KOPT-K1 (cell line): ENCODE data around the gene AREL1.
"Not testable (repeated sequence)": the region's sequence is repeated elsewhere in the genome, so short reads cannot be mapped to it uniquely, and the experiment has no call there.

Source experiments
- H3K27ac ChIP-seq: fragments of 200-600 bp; sonication (generic); 2 replicates; pipeline ENCODE4 v1.5.1; 2016; ENCODE audit warnings: antibody characterized with exemption, mild to moderate bottlenecking, low read depth, low read length; ENCODE audit not compliant: poor library complexity, severe bottlenecking
- H3K36me3 ChIP-seq: fragments of 200-600 bp; sonication (generic); 2 replicates; pipeline ENCODE4 v1.5.1; 2017; ENCODE audit warnings: antibody characterized with exemption, mild to moderate bottlenecking, low read length, moderate library complexity; ENCODE audit not compliant: insufficient read depth
- H3K9me3 ChIP-seq: fragments of 200-600 bp; sonication (generic); 2 replicates; pipeline ENCODE4 v1.5.1; 2017; ENCODE audit warnings: antibody characterized with exemption, low read length, mild to moderate bottlenecking; ENCODE audit not compliant: insufficient read depth, poor library complexity, severe bottlenecking

AREL1 gene, protein sequence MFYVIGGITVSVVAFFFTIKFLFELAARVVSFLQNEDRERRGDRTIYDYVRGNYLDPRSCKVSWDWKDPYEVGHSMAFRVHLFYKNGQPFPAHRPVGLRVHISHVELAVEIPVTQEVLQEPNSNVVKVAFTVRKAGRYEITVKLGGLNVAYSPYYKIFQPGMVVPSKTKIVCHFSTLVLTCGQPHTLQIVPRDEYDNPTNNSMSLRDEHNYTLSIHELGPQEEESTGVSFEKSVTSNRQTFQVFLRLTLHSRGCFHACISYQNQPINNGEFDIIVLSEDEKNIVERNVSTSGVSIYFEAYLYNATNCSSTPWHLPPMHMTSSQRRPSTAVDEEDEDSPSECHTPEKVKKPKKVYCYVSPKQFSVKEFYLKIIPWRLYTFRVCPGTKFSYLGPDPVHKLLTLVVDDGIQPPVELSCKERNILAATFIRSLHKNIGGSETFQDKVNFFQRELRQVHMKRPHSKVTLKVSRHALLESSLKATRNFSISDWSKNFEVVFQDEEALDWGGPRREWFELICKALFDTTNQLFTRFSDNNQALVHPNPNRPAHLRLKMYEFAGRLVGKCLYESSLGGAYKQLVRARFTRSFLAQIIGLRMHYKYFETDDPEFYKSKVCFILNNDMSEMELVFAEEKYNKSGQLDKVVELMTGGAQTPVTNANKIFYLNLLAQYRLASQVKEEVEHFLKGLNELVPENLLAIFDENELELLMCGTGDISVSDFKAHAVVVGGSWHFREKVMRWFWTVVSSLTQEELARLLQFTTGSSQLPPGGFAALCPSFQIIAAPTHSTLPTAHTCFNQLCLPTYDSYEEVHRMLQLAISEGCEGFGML

DNA sequence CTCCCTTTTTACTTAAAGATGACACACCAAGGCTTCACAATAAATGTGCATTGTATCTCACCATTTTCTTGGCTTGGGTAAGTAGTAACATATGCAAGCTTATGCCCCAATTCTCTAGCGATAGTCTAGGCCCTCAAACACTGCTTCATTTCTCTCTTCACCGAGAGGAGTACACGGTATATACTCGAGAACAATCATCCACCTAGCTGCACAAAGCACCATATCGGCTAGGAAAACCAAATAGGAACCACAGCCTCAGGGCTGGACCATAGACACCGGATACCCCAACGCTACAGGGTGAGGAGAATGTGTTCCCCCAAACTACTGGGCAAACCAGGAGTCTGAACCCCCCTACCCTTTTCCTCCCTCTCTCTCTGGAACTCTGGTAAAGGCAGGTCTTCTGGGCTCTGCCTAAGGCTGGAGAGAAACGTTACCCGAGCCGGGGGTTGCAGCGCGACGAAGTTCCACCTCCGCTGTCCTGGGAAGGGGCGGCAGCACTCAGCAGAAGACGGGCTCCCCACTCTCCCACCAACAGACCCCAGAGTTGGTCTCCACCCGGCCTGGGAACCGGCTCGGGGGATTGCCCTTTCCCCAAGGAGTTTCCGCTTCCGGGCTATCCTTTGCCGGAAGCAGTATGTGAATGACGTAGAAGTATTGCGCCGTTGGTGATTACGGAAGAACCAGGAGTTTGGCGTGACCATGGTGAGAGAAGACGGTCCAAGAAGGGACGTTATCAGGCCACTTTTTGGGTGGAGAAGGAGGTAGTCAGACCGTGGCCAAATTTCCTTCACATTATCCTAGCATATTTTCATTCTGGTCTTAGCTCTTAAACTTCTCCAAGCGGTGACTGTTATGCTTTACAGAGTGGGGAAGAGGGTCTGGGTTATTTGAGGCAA is at the start of gene AREL1, which contains the start of gene FCF1:
Gene AREL1 (minus strand): TSS at position 582 of the 896 bp plus-strand sequence. CDS start 27,465 bp downstream, outside the sequence.
Gene FCF1 (plus strand): TSS at position 646 of the 896 bp plus-strand sequence. CDS start 54 bp downstream, at position 700.
- peak within 1 kb of the TSS; percentile 65 for H3K27ac ChIP-seq
- peaks cover 31% of the 10 kb centered on the region for H3K36me3 ChIP-seq
- no peaks in the 10 kb centered on the region for H3K9me3 ChIP-seq

DNA sequence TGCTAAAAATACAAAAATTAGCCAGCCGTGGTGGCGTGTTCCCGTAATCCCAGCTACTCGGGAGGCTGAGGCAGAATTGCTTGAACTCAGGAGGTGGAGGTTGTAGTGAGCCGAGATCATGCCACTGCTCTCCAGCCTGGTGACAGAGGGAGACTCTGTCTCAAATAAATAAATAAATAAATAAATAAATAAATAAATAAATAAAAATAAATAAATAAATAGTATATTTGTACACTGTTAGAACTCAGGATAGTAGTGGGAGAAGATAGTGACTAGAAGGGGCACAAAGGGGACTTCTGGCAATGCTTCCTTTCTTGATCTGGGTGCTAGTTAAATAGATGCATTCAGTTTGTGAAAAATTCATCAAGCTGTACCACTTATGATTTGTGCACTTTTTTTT is 45.6 kb upstream of the AREL1 start:
- not testable (repeated sequence) for H3K36me3 ChIP-seq, H3K27ac ChIP-seq, H3K9me3 ChIP-seq

DNA sequence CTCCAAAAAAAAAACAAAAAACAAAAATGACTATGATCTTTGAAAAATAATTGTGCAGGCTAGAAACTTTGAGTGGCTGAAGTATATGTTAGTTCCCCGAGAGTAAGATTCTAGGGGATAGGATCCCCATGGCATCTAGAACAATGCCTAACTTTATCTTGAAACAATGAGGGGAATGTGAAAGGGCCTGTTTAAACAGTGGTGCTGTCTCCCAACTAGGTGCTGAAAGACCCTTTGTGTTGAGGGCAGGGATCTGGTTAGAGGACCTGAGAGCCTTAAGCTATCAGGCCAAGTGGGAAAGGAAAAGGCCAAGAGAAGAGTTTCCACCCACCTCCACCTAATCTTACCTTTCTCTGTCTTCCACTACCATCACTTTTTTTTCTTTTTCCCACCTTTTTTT is 43.4 kb upstream of the AREL1 start:
- Histone ChIP-seq H3K9me3 (peaks cover 17% of the 10 kb centered on the region), H3K36me3 (no peaks in the 10 kb centered on the region), H3K27ac (no peak overlapping the region)

DNA sequence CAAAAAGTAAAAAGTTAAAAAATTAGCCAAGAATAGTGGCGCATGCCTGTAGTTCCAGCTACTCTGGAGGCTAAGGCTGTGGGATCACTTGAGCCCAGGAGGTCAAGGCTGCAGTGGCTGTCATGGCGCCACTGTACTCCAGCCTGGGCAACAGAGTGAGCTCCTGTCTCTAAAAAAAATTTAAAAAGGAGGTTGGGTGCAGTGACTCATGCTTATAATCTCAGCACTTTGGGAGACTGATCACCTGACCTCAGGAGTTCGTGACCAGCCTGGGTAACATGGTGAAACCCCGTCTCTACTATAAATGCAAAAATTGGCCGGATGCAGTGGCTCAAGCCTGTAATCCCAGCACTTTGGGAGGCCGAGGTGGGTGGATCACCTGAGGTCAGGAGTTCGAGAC is 42.0 kb upstream of the AREL1 start:
- H3K27ac ChIP-seq, result no peak overlapping the region

DNA sequence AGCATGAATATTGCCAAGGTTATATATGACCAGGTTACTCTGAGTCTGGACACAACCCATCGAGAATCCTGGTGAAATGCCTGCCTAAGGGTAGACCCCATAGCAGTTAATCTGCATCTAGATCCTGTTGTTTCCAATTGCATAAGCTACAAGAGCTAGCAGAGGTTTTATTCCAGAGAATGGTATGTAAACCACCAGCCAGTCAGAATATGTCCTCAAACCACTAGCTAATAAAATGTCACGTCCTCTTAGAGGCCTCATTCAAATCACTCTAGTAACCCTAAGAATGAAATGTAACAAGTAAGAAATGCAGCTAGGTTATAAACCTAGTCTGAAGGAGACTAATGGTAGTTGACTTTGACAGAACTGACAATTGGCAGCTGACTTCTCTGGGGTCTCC is 41.3 kb upstream of the AREL1 start:
- Histone ChIP-seq H3K9me3 (peaks cover 17% of the 10 kb centered on the region), H3K27ac (no peak overlapping the region), H3K36me3 (no peaks in the 10 kb centered on the region)

More for the DNA sequence above, 42.0 kb upstream of the AREL1 start:
- Histone ChIP-seq H3K9me3 (peaks cover 17% of the 10 kb centered on the region), H3K36me3 (no peaks in the 10 kb centered on the region)

DNA sequence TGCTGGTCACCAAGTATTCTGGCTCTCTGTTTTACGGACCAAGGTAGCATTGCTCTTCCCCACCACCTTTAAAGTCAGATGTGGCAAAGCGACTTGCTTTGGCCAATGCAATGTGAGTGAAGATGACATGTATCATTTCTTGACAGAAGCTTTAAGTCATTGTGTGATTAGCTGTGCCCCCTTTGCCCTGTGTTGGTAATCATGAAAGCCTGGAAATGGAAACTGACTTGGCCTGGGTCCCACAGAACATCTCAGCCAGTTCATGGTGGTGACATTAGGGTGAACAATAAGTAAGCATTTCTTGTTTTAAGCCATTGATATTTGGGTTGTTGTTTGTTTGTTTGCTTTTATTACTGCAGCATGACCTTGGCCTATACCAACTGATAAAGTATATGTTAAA is 34.4 kb upstream of the AREL1 start:
- Histone ChIP-seq H3K27ac (no peak overlapping the region), H3K36me3 (no peaks in the 10 kb centered on the region), H3K9me3 (peaks cover 5% of the 10 kb centered on the region)

DNA sequence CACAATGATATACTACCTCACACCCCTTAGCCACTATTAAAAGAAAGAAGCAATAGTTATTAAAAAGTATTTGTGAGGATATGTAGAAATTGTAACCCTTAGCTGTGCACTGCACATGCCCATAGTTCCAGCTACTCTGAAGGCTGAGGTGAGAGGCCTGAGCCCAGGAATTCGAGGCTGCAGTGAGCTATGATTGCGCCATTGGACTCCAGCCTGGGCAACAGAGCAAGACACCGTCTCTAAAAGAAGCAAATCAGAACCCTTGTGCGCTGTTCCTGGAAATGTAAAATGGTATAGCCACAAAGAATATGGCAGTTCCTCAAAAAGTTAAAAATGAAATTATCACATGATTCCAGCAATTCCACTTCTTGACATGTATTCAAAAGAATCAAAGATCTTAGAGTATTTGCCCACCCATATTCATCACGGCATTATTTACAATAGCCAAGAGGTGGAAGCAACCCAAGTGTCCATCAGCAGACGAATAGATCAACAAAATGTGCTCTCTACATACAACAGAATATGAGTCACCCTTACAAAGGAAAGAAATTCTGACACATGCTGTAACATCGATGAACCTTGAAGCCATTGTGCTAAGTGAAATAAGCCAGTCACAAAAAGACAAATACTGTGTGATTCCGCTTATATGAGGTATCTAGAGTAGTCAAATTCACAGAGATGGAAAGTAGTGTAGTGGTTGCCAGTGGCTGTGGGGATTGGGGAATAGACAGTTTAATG is 26.6 kb upstream of the AREL1 start:
- no peaks in the 10 kb centered on the region for H3K9me3 ChIP-seq
- no peak overlapping the region for H3K27ac ChIP-seq
- H3K36me3 ChIP-seq, result peaks cover 51% of the 10 kb centered on the region

DNA sequence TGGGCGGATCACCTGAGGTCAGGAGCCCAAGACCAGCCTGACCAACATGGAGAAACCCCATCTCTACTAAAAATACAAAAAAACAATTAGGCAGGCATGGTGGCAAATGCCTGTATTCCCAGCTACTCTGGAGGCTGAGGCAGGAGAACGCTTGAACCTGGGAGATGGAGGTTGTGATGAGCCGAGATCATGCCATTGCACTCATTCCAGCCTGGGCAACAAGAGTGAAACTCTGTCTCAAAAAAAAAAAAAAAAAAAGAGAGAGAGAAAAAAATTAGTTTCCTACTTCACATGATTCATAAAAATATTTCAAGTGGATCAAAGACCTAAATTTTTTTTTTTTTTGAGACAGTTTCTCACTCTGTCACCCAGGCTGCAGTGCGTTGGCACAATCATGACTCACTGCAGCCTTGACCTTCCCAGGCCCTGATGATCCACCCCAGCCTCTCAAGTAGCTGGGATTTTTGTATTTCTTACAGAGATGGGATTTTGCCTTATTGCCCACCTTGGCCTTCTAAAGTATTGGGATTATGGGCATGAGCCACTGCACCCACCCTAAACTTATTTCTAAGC is 25.0 kb upstream of the AREL1 start:
- Histone ChIP-seq H3K9me3 (no peaks in the 10 kb centered on the region), H3K36me3 (peaks cover 66% of the 10 kb centered on the region), H3K27ac (no peak overlapping the region)

DNA sequence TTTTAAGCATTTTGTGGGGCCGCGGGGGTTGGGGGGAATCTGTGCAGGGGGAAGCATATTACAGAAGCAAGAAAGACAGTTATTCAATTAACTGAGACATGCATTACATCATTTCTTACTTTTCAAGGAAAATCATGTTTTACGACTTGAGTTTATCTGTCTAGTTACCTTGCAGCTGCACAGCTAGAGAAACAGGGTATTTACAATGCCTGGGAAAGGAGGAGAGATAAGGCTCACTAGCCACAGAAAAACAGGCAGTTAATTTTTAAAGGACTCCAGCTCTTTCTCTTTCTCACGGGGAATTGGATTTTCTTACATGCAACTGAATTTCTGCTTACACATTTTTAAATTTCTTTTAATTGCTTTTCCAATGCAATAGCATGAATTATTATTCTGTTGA is 22.2 kb upstream of the AREL1 start:
- H3K27ac ChIP-seq, result no peak overlapping the region
- peaks cover 88% of the 10 kb centered on the region for H3K36me3 ChIP-seq
- H3K9me3 ChIP-seq, result no peaks in the 10 kb centered on the region

DNA sequence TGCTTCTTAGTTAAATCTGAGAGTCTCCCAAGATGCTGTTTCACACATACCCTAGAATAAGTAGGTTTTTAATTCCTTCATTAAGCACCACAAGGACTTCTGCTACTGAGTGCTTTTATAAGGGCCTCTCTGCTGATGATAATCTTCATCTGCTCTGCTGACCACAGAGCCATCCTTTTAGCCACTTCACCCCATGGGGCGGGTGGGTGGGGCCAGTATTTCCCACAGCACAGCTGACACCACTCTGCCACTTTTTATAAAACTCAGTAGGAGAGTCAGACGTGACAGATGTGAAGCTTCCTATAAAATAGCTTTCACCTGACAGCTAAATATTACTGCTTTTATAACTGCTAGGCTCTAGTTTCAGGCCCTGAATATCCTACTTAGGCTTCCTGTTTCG is 20.3 kb upstream of the AREL1 start:
- Histone ChIP-seq H3K36me3 (peaks cover 72% of the 10 kb centered on the region), H3K27ac (no peak overlapping the region), H3K9me3 (no peaks in the 10 kb centered on the region)

DNA sequence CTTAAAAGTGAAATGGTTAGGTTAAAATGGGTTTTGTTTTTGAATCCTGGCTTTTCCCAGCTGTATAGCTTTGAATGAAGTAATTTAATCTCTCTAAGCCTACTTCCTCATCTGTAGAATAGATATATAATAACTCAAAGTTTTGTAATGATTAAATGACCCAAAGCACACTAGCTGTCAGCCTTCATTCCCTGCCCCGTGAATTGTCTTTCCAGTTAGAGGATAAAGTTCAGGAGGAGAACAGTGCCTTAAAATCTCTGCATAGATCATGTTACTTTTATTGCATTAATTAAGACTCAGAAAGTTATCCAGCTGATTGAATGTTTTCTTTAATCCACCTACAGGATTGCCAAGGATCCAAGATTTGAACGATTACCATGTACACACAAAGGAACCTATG is 19.5 kb upstream of the AREL1 start:
- H3K36me3 ChIP-seq, result peaks cover 66% of the 10 kb centered on the region
- no peaks in the 10 kb centered on the region for H3K9me3 ChIP-seq
- no peak overlapping the region for H3K27ac ChIP-seq

DNA sequence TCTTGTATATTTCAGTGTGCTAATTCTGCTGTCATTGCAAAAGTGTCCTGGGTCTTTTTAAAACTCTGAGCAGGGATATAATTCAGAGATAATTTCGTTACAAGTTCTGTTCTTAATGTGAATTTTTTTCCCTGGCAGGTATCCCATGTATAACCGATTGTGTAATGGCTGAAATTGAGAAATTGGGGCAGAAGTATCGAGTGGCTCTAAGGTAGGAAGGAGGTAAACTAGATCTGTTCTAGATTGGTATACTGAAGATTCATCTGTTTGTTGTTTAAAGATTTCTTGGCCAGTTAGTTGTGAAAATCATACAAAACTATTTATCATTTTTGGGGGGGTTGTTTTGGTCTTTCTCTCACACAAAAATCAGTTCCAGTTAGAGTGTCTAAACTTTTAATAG is 10.3 kb upstream of the AREL1 start:
- peaks cover 77% of the 10 kb centered on the region for H3K36me3 ChIP-seq
- peaks cover 4% of the 10 kb centered on the region for H3K9me3 ChIP-seq
- H3K27ac ChIP-seq, result no peak overlapping the region

DNA sequence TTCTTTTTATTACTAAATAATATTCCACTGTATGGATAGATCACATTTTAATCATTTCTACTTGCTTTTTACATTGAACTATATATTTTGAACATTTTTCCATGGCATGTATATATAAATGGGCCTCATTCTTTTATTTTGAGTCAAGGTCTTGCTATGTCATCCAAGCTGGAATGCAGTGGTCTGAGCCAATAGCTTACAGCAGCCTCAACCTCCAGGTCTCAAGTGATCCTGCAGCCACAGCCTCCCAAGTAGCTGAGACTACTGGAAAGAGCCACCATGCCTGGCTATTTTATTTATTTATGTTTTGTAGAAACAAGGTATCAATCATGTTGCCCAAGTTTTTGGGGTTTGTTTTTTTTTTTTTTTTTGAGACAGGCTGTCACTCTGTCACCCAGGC is 7.6 kb upstream of the AREL1 start:
- Histone ChIP-seq H3K36me3 (peaks cover 94% of the 10 kb centered on the region), H3K27ac (no peak overlapping the region), H3K9me3 (no peaks in the 10 kb centered on the region)

DNA sequence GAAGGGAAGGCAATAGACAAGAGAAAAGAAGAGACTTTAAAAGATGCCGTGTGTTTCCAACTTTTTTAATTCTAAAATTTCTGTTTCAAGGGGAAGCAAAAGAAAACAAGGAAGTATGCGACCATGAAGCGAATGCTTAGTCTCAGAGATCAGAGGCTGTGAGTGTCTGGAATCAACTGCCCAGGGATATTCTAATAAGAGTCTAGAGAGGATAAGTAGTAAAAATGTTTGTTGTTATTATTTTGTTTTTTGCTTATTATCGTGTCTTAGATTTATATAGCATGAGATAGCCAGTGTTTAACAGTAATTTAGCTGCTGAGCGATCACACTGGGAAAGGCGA is 485 bp upstream of the AREL1 start:
- H3K36me3 ChIP-seq, result peaks cover 37% of the 10 kb centered on the region
- no peaks in the 10 kb centered on the region for H3K9me3 ChIP-seq
- H3K27ac ChIP-seq, result peak overlapping the region; percentile 65
